ENCODE results near the gene RDH12.

RDH12 gene

GRCh38 chr14:67729072-67729885 is 27.6 kb downstream of the RDH12 start:
- TF ChIP-seq RAD21 (IDR thresholded peaks at IDR 0.05; ENCODE audit: low read depth) (no peak), CREB1 (IDR thresholded peaks at IDR 0.05; ENCODE audit: low read depth) (no peak), CEBPB (IDR thresholded peaks at IDR 0.05) (peak; percentile 78), TCF12 (IDR thresholded peaks at IDR 0.05; ENCODE audit: low read depth) (no peak), MAX (IDR thresholded peaks at IDR 0.05) (no peak)

- TF ChIP-seq MAX (IDR thresholded peaks at IDR 0.05) (no peak), EGR1 (IDR thresholded peaks at IDR 0.05) (no peak), FOXM1 (IDR thresholded peaks at IDR 0.05; ENCODE audit: borderline replicate concordance, low read depth) (no peak), RAD21 (IDR thresholded peaks at IDR 0.05; ENCODE audit: low read depth) (no peak), TCF12 (IDR thresholded peaks at IDR 0.05; ENCODE audit: low read depth) (no peak), ZBTB7A (IDR thresholded peaks at IDR 0.05; ENCODE audit: low read depth) (no peak), TEAD4 (IDR thresholded peaks at IDR 0.05) (no peak), CREB1 (IDR thresholded peaks at IDR 0.05; ENCODE audit: low read depth) (no peak)
These were observed 31.9 kb downstream of the RDH12 start for GRCh38 chr14:67733616-67734015.

GRCh38 chr14:67734675-67735074 is 33.0 kb downstream of the RDH12 start:
- TF ChIP-seq NFIC (IDR thresholded peaks at IDR 0.05) (no peak), REST (IDR thresholded peaks at IDR 0.05; ENCODE audit: low read depth) (no peak), ZBTB7A (IDR thresholded peaks at IDR 0.05; ENCODE audit: low read depth) (no peak), CEBPB (IDR thresholded peaks at IDR 0.05) (no peak), EP300 (IDR thresholded peaks at IDR 0.05; ENCODE audit: borderline replicate concordance) (no peak), YY1 (IDR thresholded peaks at IDR 0.05; ENCODE audit: low read depth) (no peak), TAF1 (IDR thresholded peaks at IDR 0.05; ENCODE audit: low read depth) (no peak), RAD21 (IDR thresholded peaks at IDR 0.05; ENCODE audit: low read depth) (no peak), MAX (IDR thresholded peaks at IDR 0.05) (no peak), USF1 (IDR thresholded peaks at IDR 0.05) (no peak), TEAD4 (IDR thresholded peaks at IDR 0.05) (no peak), TCF12 (IDR thresholded peaks at IDR 0.05; ENCODE audit: low read depth) (no peak)

- no peak for TF ChIP-seq RAD21 (IDR thresholded peaks at IDR 0.05; ENCODE audit: low read depth)
These were observed 33.9 kb downstream of the RDH12 start for GRCh38 chr14:67735336-67736147.

GRCh38 chr14:67736771-67737170 is 35.1 kb downstream of the RDH12 start:
- TF ChIP-seq RAD21 (IDR thresholded peaks at IDR 0.05; ENCODE audit: low read depth) (no peak), TAF1 (IDR thresholded peaks at IDR 0.05; ENCODE audit: low read depth) (no peak), NFIC (IDR thresholded peaks at IDR 0.05) (no peak), FOXM1 (IDR thresholded peaks at IDR 0.05; ENCODE audit: borderline replicate concordance, low read depth) (no peak), TEAD4 (IDR thresholded peaks at IDR 0.05) (no peak), TCF12 (IDR thresholded peaks at IDR 0.05; ENCODE audit: low read depth) (no peak)

- TF ChIP-seq TCF12 (IDR thresholded peaks at IDR 0.05; ENCODE audit: low read depth) (no peak), MAX (IDR thresholded peaks at IDR 0.05) (no peak), FOXM1 (IDR thresholded peaks at IDR 0.05; ENCODE audit: borderline replicate concordance, low read depth) (no peak), EP300 (IDR thresholded peaks at IDR 0.05; ENCODE audit: borderline replicate concordance) (no peak), RAD21 (IDR thresholded peaks at IDR 0.05; ENCODE audit: low read depth) (no peak), USF1 (IDR thresholded peaks at IDR 0.05) (peak; percentile 78)
These were observed 37.2 kb downstream of the RDH12 start for GRCh38 chr14:67738740-67739504.

GRCh38 chr14:67744046-67744445 is 42.4 kb downstream of the RDH12 start:
- no peak for TF ChIP-seq RAD21 (IDR thresholded peaks at IDR 0.05; ENCODE audit: low read depth)
- TF ChIP-seq YY1 (IDR thresholded peaks at IDR 0.05; ENCODE audit: low read depth): no peak
- TF ChIP-seq ZBTB7A (IDR thresholded peaks at IDR 0.05; ENCODE audit: low read depth): no peak
- TF ChIP-seq TAF1 (IDR thresholded peaks at IDR 0.05; ENCODE audit: low read depth): no peak
- TF ChIP-seq MAX (IDR thresholded peaks at IDR 0.05): no peak
- no peak for TF ChIP-seq EP300 (IDR thresholded peaks at IDR 0.05; ENCODE audit: borderline replicate concordance)
- TF ChIP-seq FOXM1 (IDR thresholded peaks at IDR 0.05; ENCODE audit: borderline replicate concordance, low read depth): no peak
- TF ChIP-seq CREB1 (IDR thresholded peaks at IDR 0.05; ENCODE audit: low read depth): no peak
- TF ChIP-seq REST (IDR thresholded peaks at IDR 0.05; ENCODE audit: low read depth): no peak
- TF ChIP-seq TEAD4 (IDR thresholded peaks at IDR 0.05): no peak
- TF ChIP-seq USF1 (IDR thresholded peaks at IDR 0.05): no peak
- TF ChIP-seq CEBPB (IDR thresholded peaks at IDR 0.05): no peak
- no peak for TF ChIP-seq NFIC (IDR thresholded peaks at IDR 0.05)
- TF ChIP-seq TCF12 (IDR thresholded peaks at IDR 0.05; ENCODE audit: low read depth): no peak
- TF ChIP-seq EGR1 (IDR thresholded peaks at IDR 0.05): no peak

Measured in Ishikawa (cell line).